Posterior vena cava (tissue), 2 donors: ENCODE measurements around the gene ZNF609. TPM values are rescaled to one million over a fixed set of nuclear protein-coding genes. Genes with fewer than 3 reads are reported as not detected.

ENCODE experiments used
- DNase-seq: peaks from one replicate; pipeline ENCODE4 v3.0.0-alpha.2; 2020; ENCODE audit warnings: low spot score
- intact Hi-C, 2 donors: fragments of 100-400 bp; cut with DNase I; formaldehyde crosslinking; loops; one replicate each; pipeline versions ENCODE4 v1.14.1 to v1.14.2; 2022 to 2023
- total RNA-seq, 2 donors: library from RNA; stranded (reverse); fragmentation: NEBNext Ultra II Directional; extraction: Animal tissue kit (Norgen Biotek cat#: 25700); gene quantifications; one replicate each; pipeline ENCODE4 v1.2.1, GENCODE V29; 2021
- donor health status: DM: yes; HTN: yes; CAD: no.
- donor health status: DM: yes; HTN: yes; CAD: no.

ZNF609 gene
- total RNA-seq, 2 donors from 2014 or later: 28.1 to 32.8 TPM

- DNase-seq: no peak
- intact Hi-C loops: no loop called here
These were observed 7.2 kb upstream of the ZNF609 start for GRCh38 chr15:64452988-64453688.

- intact Hi-C loops: no loop called here
- no peak for DNase-seq
These were observed 6.7 kb upstream of the ZNF609 start for GRCh38 chr15:64453689-64454037.

- DNase-seq: no peak
- intact Hi-C loops: no loop called here
These were observed 6.1 kb upstream of the ZNF609 start for GRCh38 chr15:64454282-64454681.

GRCh38 chr15:64455961-64456371, 4.4 kb upstream of the ZNF609 start:
- DNase-seq: no peak
- intact Hi-C loops: no loop called here

- intact Hi-C loops: no loop called here
- DNase-seq: no peak
These were observed 3.7 kb upstream of the ZNF609 start for GRCh38 chr15:64456634-64457108.

GRCh38 chr15:64459066-64459781, 1.2 kb upstream of the ZNF609 start:
- DNase-seq: no peak
- intact Hi-C loops: no loop called here

- intact Hi-C loops: no loop called here
- DNase-seq: no peak
These were observed 644 bp downstream of the ZNF609 start for GRCh38 chr15:64460724-64461720.

- no peak for DNase-seq
- intact Hi-C loops: no loop called here
These were observed 1.4 kb downstream of the ZNF609 start for GRCh38 chr15:64461721-64462162.

GRCh38 chr15:64462492-64462891, 2.1 kb downstream of the ZNF609 start:
- intact Hi-C loops: no loop called here
- no peak for DNase-seq

- intact Hi-C loops: no loop called here
- DNase-seq: no peak
These were observed 4.1 kb downstream of the ZNF609 start for GRCh38 chr15:64464276-64465005.

- no peak for DNase-seq
- intact Hi-C loops: no loop called here
These were observed 6.2 kb downstream of the ZNF609 start for GRCh38 chr15:64466408-64467141.

- no peak for DNase-seq
- intact Hi-C loops: no loop called here
These were observed 11.8 kb downstream of the ZNF609 start for GRCh38 chr15:64472161-64472560.

- no peak for DNase-seq
- intact Hi-C loops: no loop called here
These were observed 14.5 kb downstream of the ZNF609 start for GRCh38 chr15:64474846-64475245.

- no peak for DNase-seq
- intact Hi-C loops: loop anchor here in 1 of 2 donors (2.0 kb wide), 1 partner anchor 766 kb away; no protein-coding TSS in a partner anchor
These were observed 16.2 kb downstream of the ZNF609 start for GRCh38 chr15:64476550-64476949.

GRCh38 chr15:64478863-64479262, 18.5 kb downstream of the ZNF609 start:
- no peak for DNase-seq
- intact Hi-C loops: no loop called here

- no peak for DNase-seq
- intact Hi-C loops: no loop called here
These were observed 20.5 kb downstream of the ZNF609 start for GRCh38 chr15:64480891-64481290.

GRCh38 chr15:64483749-64484148, 23.4 kb downstream of the ZNF609 start:
- intact Hi-C loops: no loop called here
- DNase-seq: no peak

- DNase-seq: no peak
- intact Hi-C loops: no loop called here
These were observed 25.4 kb downstream of the ZNF609 start for GRCh38 chr15:64485796-64486195.
